8988T (cell line): Measurements from ENCODE around the gene SND1.

ENCODE experiments used
- DNase-seq: peaks from one replicate; pipeline ENCODE4 v3.0.0; 2011

The SND1 gene

DNA sequence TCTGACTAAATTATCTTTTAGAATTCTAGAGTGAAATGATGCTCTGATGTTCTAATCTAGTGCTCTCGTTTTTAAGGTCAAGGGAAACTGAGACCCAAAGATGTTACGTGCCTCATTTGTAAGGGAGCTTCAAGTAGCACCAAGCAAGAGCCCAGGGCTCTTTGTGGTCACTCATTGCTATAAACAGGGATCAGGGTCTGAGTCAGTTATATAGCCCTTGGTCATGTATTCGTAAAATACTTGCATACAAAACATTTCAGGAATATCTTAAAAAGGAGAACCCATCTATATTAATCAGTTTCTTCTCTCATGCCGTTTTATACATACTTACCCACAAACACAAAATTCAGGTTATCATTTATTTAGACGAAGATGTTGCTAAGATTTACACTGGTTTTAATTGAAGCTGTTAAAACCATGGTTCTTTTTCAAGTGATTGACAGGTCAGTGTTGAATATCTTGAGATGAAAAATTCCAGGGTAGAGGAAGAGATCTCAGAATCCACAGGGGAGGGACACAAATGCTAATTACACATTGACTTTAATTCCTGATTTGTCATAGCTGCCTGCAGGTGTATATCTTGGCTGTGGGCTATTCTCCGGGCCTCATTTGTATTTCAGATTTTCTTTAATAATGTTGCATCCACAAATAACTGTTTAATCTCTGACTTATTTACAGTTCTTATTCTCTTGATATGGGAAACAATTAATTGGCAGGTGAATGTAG is 188.4 kb downstream of the SND1 start:
- no peak for DNase-seq

DNA sequence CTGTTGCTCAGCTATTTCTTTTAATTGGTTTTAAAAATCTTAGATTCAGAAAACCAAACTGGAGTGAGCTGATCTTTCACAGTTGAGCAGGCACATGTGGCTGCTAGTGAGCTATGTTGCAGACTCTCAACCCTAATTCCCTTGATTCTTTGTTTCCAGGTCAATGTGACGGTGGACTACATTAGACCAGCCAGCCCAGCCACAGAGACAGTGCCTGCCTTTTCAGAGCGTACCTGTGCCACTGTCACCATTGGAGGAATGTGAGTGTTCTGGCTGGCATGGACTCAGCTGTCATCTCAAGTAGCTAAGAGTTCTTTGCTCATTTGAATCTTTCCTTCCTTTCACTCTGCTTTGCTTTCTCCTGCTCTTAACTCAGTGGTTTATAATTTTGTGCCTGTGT is 192.2 kb downstream of the SND1 start:
- no peak for DNase-seq

DNA sequence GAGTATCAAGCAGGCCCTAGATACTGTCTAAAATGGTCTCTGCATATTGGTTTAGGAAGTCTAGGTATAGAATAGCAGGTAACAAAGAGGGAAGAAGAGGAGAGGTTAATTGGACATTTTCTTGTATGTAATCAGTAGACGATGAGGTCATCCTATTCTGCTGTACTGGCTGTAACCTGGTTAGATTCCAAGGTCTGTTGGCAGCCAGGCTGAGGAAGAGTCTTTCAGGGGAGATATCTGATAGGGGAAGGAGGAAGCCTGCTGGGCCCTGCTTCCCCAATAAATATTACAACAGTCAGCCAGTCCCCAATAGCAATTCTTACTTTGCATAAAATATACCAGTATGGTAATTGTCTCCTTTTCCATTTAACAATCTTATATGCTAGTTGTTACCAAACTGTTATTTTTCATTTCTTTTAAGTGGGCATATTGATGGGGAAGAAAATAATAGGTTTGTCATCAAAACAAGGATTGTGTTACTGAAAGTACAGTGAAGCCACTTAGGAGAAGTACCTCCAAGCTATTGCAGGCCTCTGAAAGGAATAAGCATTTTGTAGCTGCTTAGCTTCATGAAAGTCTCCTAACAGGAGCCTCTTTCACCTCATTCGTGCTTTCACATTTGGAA is 192.8 kb downstream of the SND1 start:
- DNase-seq, result no peak

DNA sequence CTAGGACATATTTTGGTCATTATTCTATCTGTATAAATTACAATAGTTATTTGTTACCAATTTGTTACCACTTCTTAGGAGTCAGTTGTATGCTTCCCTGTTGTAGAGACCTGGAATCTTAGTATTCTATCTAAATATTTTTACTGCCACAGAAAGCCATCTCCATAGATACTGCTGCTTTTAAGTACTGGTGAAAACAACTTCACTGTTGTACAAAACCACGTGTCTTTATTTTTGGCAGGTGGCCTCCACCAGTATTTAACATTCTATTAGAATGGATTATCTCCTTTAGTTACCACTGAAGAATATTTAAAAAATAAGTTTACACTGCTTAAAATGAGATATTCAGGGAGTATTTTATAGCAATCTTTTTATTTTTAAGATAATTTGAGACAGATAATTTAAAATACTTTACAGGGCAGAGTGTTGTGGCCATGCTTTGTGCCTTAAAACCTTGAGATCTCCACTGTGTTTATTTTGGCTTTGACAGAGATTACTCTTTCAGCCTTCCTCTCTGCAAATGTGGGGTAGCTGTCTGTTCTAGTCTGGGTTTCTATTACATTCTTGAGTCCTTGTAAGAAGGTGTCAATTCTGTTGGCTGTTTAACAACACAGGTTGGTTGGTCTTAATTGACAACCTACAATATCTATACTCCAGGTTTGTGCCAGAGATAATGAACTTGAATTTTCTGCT is 193.7 kb downstream of the SND1 start:
- no peak for DNase-seq

DNA sequence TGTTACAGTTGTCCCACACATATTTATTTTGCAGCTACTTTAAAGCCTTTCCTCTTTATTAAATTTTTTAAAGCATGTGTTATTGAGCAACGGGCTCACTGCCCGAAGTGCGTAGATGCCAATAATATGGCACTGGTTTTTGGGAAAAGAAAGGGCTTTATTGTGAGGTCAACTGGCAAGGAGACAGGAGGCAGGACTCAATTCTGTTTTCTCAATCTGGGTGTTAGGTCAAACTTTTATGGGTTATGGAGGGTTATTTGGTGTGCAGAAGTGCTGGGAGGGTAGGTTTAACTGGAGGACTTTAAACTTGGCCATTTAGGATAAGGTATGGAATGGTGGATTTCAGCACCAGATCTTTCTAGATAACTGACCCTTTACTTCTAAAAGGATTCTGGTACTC is 195.6 kb downstream of the SND1 start:
- DNase-seq, result no peak

DNA sequence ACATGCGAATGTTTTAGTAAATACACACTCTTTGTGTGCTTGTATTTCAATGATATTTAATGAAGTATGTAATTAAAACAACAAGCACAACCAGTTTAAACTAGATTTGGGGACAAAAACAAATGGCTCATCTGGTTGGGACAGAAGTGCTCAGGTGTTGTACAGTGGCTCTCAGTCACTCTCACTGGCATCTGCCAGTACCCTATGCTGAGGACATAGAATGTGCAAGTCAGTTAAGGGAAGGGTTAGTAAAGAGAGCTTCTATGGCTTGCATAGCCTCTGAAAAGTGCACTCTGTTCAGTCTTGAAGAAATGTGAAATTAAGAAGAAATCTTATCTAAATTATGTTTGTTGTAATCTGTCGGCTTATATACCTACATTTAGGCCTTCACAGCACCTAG is 196.2 kb downstream of the SND1 start:
- DNase-seq, result no peak

DNA sequence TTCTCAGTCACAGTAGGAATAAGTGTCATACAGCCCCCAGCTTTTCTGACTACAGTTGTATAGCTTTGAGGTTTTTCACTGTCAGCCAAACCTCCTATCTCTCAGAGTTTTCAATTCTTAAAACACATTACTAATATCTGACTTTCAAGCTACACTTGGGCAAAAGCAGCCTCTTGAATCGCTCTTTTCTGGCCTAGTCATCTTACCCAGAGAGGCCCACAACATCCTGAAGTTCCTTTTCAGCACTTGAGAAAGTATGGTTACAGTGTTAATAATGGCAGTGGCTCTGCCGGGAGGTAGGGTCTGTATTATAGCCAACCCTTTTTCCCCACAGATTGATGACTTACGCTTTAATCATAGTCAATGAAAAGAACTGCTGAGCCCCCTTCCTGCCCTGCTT is 198.2 kb downstream of the SND1 start:
- no peak for DNase-seq

DNA sequence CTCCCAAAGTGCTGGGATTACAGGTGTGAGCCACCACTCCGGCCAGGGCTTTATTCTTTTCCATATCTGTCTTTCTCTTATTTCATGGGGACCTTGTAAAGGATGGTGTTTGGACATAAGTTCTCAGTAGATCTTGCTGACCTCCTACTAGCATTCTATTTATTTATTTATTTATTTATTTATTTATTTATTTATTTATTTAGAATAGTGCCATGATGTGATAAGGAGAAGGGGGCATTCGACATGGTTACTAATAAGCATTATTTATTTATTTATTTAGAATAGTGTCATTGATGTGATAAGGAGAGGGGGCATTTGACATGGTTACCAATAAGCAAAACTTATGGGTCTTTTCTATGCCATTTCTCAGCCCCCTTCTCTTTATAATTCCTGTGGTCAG is 202.4 kb downstream of the SND1 start:
- no peak for DNase-seq

DNA sequence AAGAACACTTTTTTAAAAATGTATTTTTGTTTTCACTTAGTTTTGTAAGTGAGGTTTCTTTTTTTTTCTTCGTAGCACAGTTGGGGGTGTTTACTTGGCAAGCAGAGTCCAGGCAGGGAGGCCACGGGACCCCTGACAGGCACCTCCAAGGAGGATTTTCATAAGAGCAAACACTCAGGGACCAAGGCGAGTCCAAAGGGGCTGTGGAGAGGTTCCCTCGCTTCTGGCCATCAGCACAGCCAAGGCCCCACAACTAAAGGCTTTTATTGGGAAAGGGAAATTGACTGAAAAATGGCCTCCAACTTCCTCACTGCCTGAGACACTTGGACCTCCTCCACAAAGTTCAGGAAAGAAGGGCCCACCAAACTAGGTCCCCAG is 205.5 kb downstream of the SND1 start:
- DNase-seq, result no peak

DNA sequence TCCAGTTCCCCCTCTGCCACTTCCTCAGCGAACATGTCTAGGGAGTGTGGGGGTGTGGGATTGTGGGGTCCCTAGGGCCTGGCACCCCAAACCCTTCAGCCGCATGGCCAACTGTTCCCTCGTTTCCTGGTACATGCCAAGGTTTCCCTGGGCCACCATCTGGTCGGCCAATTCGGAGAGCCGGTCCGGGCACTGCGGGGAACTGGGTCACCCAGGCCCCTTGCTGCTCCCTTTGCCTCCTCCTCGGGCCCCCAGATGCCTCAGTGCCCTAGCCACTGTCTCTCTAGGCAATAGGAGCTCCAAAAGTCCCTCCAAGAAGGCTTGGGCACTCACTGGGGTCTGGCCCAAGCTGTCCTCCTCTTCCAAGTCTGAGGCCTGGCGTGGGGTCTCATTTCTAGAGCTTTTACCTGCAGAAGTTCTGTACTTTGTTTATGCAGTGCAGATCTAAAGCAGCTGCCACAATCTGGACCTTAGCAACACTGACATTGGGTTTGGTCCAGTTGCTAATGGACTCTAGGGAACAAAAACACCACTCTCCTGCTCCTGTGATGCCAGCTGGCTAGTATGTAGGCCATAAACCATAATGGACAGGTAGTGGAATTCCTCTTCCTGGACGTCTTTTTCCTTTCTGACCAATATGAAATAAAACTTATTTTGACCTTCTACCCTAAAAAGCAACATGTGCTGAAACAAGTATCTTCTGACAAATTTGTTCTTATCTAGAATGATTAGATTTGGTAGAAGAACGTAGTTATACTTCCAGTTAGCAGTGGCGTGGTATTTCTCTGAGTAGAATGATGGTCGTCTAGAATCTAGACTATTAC is 206.3 kb downstream of the SND1 start:
- no peak for DNase-seq

DNA sequence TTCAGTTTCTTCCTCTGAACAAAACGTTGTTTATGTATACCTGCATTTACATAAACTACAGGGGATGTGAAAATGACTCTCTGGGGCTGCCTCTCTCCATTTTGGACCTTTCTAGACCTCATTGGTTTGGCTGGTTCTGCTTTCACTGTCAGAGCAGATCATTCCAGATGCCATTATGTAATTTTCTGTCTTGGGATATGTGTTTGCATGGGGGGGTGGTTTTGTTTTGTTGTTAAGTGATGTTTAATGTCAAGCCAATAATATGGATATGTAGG is 206.9 kb downstream of the SND1 start:
- no peak for DNase-seq

DNA sequence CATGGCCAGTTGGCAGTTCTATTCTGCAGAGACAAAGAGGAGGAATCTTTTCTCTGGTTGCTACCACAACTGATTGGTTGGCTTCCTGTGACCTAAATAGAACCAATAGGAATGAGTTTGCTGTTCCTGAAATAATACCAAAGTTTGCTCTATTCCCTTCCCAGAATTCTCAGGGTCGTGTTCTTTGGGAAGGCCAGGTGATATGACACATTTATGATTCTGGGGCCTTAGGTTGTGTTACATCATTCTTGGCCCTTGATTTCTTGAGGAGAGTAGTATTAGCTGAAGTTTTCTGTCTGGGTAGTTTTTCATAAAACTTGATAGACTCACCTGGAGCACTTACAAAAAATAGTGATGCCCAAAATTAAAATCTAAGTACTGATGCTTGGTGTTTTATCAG is 207.3 kb downstream of the SND1 start:
- DNase-seq, result no peak

DNA sequence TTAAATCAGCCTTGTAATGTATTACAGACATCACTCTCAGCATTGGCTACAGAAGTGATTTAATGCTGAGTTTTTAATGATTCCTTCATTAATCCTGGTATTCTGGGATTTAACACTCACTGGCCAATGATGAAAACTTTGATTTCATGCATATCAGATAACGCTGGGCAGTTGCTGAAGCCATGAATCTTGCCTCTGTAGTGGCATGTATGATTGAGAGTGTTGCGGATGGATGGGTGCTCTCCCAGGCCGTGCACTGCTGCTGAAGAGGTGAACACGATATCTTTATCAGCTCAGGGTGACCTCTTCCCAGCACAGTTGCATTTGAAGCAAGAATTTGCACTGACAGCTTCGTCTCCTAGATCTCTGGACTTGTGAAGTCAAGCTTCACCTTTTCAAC is 210.5 kb downstream of the SND1 start:
- DNase-seq, result no peak

DNA sequence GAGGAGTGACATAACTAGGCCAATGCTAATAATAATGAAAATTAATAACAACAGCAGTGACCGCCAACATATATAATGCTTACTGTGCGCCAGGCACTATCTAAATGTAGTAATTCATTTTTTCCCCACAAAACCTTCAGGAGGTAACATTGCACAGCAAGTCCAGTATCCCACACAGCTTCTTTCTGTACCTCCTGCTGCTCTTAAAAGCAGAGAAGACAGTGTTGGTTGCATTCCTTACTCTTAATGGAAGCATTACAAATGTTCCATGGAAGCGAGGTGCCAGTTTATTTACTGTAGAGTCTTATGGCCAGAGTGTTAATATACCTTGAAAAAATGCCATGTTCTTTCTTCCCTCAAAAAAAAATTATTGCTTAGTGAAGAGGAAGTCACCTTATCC is 211.1 kb downstream of the SND1 start:
- DNase-seq, result no peak

DNA sequence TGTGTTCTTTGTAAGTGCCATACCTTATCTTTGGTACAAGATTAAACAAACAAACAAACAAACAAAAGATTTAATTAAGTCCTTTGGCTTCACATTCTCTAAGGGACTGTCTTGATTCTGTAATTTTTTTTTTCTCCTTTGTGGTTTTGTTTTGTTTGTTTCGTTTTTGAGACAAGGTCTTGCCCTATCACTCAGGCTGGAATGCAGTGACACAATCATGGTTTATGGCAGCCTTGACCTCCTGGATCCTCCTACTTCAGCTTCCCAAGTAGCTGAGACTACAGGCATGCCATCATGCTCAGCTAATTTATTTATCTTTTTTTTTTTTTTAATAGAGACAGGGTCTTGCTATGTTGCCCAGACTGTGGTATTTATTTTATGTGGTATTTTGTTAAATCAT is 213.5 kb downstream of the SND1 start:
- no peak for DNase-seq

DNA sequence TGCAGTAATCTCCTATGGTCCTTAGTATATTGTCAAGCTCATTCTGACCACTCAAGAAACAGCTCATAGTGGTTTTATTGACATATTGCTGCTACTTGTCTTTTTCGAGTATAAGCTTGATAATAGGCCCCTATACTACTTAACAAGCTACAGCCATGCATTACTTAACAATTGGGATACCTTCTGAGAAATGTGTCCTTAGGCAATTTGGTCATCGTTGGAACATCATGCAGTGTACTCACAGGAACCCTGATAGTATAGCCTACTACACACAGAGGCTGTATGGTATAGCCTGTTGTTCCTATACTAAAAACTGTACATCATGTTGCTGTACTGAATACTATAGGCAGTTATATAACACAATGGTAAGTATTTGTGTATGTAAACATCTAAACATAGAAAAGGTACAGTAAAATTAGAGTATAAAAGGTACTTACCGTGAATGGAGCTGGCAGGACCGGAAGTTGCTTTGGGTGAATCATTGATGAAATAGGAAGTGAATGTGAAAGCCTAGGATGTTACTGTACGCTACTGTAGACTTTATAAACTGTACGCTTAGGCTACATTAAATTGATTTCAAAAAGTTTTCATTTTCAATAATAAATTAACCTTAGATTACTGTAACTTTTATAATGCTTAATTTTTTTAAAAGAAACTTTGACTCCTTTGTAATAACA is 218.4 kb downstream of the SND1 start:
- no peak for DNase-seq

DNA sequence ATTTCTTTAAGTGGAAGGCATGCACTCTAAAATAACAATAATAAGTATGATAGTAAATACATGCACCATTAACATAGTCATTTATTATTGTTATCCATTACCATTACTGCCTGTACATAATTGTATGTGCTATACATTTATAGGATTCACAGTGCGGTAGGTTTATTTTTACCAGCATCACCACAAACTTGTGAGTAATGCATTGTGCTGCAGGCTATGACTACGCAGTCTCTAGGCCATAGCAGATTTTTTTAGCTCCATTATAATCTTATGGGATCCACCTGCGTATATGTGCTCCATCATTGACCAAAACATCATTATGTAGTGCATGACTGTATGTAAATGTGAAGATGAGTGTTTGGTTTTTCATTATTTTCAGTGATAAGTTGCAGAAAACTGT is 219.2 kb downstream of the SND1 start:
- DNase-seq, result no peak

DNA sequence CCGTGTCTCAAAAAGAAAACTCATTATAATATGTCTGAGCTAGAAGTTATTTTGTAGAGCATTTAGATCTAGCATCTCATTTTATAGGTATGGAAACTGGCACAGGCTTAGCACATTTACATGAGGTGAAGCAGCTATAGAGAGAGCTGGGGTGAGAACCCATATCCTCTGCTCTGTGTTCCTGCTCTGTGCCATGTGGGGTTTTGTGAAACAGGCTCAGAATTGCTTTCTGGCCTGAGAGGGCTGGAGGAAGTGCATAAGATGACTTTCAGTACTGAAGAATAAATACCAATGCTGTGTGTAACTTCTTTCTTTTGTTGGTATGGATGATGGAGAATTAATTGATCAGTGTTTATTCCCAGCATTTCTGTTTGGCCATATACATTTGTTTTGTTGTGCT is 220.1 kb downstream of the SND1 start:
- DNase-seq, result no peak

DNA sequence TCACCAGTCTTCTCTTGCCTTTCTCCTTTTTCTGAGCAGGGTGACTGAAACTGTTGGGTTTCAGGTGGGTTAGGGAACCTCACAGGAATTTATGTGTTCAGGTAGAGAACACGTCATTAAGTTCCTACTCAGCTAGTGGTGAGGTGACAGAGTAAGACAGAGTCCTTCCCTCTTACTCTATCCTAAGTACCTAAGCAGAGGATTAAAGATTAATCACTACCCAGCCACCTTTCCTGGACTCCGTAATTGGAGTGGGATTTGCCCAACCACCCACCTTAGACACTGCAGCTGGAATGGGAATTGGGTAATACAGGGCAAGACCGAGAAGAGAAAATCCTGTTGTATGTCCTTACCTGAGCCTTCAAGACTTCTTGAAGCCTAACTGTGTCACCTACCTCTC is 221.2 kb downstream of the SND1 start:
- DNase-seq, result no peak

DNA sequence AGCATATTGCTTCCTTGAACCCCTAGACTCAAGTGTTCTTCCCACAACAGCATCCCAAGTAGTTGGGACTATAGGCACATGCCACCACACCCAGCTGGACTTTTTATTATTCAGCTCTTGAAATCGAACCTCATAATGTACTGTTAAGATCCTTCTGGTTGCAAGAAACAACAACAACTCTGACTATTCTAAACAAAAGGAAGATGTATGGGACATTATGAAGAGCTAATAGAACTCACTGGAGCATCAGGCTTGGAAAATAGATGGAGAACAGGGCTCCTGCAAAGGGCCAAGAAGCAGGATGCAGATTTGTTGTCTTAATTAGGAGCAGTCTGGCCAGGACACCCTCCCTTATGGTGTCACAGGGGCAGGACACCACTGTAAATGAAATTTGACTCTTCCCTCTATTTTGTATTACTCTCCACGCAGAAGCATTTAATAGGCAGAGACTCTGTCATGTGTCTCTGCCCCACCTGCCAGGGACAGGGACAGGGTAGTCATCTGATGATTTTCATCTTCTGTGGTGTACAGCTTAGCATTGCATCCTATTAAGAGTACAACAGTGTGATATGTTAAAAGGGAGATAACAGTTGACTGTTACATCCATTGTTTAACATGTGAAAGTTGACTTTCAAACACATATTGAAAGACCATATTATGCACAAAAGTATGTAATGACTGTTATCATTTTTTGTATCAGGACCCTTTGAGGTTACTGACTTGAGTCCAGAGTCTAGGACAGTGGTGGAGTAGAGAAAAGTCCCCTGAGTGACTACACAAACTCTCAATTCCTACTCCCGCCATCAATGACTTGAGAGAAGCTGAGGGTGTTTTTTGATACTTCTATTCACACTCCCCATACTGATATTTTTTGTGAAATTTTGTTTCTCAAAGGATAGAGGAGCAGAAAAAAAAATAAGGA is 222.0 kb downstream of the SND1 start:
- no peak for DNase-seq

DNA sequence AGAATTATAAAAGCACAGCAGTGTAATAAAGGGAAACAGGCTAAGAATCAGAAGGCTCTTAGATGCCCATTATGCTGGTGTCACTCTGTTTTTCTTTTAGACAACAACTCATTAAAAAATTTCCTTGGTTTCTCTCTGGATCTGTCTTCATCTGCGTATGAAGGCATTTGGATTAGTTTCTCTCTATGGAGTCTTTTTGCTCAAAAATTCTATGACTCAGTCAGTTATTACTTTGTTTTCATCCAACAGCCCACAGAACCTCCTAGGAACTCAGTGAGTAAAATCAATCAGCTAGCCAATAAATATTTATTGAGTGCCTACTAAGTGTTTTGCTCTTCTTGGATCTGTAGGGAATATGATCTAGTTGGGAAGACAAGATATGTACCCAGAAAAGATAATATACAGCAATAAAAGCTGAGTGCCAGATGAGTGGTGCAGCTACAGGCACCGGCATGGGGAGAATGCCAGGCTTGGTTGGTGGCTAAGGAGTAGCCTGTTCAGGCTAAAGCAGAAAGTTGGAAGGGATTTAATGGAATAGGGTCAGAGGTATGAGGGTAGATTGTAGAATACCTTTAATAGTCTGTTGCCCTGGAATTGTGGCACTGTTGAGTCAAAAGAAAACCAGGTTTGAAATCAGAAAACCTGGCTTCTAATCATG is 223.1 kb downstream of the SND1 start:
- DNase-seq, result no peak

DNA sequence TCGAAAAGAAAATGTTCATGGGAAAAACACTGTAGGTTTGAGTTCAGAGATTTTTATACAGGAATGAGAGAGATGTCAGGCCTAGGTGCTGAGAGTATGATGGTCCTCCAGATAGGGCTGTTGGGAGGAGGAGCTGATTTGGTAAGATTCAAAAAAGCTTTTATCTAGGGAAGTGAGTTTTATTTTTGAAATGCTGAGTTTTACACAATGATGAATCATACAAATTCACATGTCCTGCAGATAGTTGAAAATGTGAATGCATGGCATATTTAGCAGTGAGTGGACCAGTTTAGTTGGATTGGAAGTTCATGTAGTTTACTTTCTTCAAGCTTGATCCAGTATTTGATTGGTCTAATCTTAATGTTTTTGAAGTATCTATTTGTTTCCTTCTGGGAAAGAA is 224.4 kb downstream of the SND1 start:
- DNase-seq, result no peak
